Liver (tissue), 9 donors: Measurements from ENCODE around the gene KRT36. TPM values are rescaled to one million over a fixed set of nuclear protein-coding genes. Genes with fewer than 3 reads are reported as not detected.

Experiments used
- DNase-seq: peaks from one replicate; pipeline ENCODE4 v3.0.0-alpha.2; 2017; ENCODE audit warnings: low spot score
- H3K27ac ChIP-seq, 2 donors: one replicate each; pipeline ENCODE4 v1.7.0; 2013; ENCODE audit warnings: inconsistent platforms in 2 of 2, low read length in 2 of 2, control low read depth in 1 of 2, low read depth in 1 of 2, mild to moderate bottlenecking in 1 of 2
- H3K27me3 ChIP-seq, 4 donors: one replicate each; pipeline versions ENCODE4 v1.6.1 to v1.7.0; 2013; ENCODE audit warnings: low read length in 3 of 4, inconsistent platforms in 1 of 4, mild to moderate bottlenecking in 1 of 4, moderate library complexity in 1 of 4; ENCODE audit not compliant: control insufficient read depth in 4 of 4, insufficient read depth in 4 of 4
- H3K36me3 ChIP-seq, 4 donors: one replicate each; pipeline versions ENCODE4 v1.6.1 to v1.7.0; 2013; ENCODE audit warnings: low read length in 3 of 4, mild to moderate bottlenecking in 3 of 4, low read depth in 1 of 4, moderate library complexity in 1 of 4; ENCODE audit not compliant: control insufficient read depth in 4 of 4, insufficient read depth in 3 of 4
- H3K4me1 ChIP-seq, 4 donors: one replicate each; pipeline versions ENCODE4 v1.6.1 to v1.7.0; 2013; ENCODE audit warnings: low read length in 3 of 4, mild to moderate bottlenecking in 3 of 4, moderate library complexity in 1 of 4; ENCODE audit not compliant: control insufficient read depth in 4 of 4, insufficient read depth in 4 of 4
- H3K4me3 ChIP-seq, 3 donors: one replicate each; pipeline versions ENCODE4 v1.6.1 to v1.7.0; 2013; ENCODE audit warnings: low read length in 3 of 3, control low read depth in 1 of 3, low read depth in 1 of 3, mild to moderate bottlenecking in 1 of 3
- H3K9ac ChIP-seq, 2 donors: one replicate each; pipeline ENCODE4 v1.7.0; 2013; ENCODE audit warnings: low read length in 2 of 2, mild to moderate bottlenecking in 2 of 2, moderate library complexity in 2 of 2, control low read depth in 1 of 2, low read depth in 1 of 2
- H3K9me3 ChIP-seq, 4 donors: one replicate each; pipeline versions ENCODE4 v1.6.1 to v1.7.0; 2013; ENCODE audit warnings: low read length in 3 of 4; ENCODE audit not compliant: control insufficient read depth in 4 of 4
- ATF3 ChIP-seq: IDR thresholded peaks from 2 replicates; pipeline ENCODE4 v1.6.1; 2016; ENCODE audit warnings: antibody characterized with exemption
- CTCF ChIP-seq: fragments of 150-350 bp; IDR thresholded peaks from 2 replicates; pipeline ENCODE4 v1.5.1; 2017; ENCODE audit warnings: improper control_type of control experiment, low read depth, low read length; ENCODE audit not compliant: missing input control
- EGR1 ChIP-seq, 2 donors: IDR thresholded peaks; 2 replicates each; pipeline ENCODE4 v1.6.1; 2016 to 2018; ENCODE audit warnings: antibody characterized with exemption in 2 of 2, low read depth in 2 of 2
- FOXA1 ChIP-seq: IDR thresholded peaks from 2 replicates; pipeline ENCODE4 v1.6.1; 2016; ENCODE audit warnings: antibody characterized with exemption
- FOXA2 ChIP-seq: IDR thresholded peaks from 2 replicates; pipeline ENCODE4 v1.6.1; 2016; ENCODE audit warnings: antibody characterized with exemption
- GABPA ChIP-seq, 2 donors: IDR thresholded peaks in 1 of 2; conservative IDR thresholded peaks in 1 of 2; 2 replicates each; pipeline ENCODE4 v1.6.1; 2016; ENCODE audit warnings: antibody characterized with exemption in 2 of 2, mild to moderate bottlenecking in 1 of 2, moderate library complexity in 1 of 2
- HNF4A ChIP-seq, 2 donors: conservative IDR thresholded peaks; 2 replicates each; pipeline ENCODE4 v1.6.1; 2016; ENCODE audit warnings: antibody characterized with exemption in 2 of 2, mild to moderate bottlenecking in 2 of 2
- HNF4G ChIP-seq: IDR thresholded peaks from 2 replicates; pipeline ENCODE4 v1.6.1; 2016; ENCODE audit warnings: antibody characterized with exemption
- JUND ChIP-seq, 2 donors: IDR thresholded peaks; 2 replicates each; pipeline ENCODE4 v1.6.1; 2016; ENCODE audit warnings: antibody characterized with exemption in 2 of 2
- MAX ChIP-seq: IDR thresholded peaks from 2 replicates; pipeline ENCODE4 v1.6.1; 2016; ENCODE audit warnings: antibody characterized with exemption
- NR2F2 ChIP-seq: IDR thresholded peaks from 2 replicates; pipeline ENCODE4 v1.6.1; 2016; ENCODE audit warnings: antibody characterized with exemption
- RAD21 ChIP-seq, 2 donors: IDR thresholded peaks; 2 replicates each; pipeline ENCODE4 v1.6.1; 2016; ENCODE audit warnings: antibody characterized with exemption in 2 of 2, mild to moderate bottlenecking in 2 of 2
- REST ChIP-seq: IDR thresholded peaks from 2 replicates; pipeline ENCODE4 v1.6.1; 2016; ENCODE audit warnings: antibody characterized with exemption, mild to moderate bottlenecking
- RXRA ChIP-seq, 2 donors: IDR thresholded peaks; 2 replicates each; pipeline ENCODE4 v1.6.1; 2017 to 2018; ENCODE audit warnings: antibody characterized with exemption in 2 of 2, mild to moderate bottlenecking in 1 of 2
- SP1 ChIP-seq: IDR thresholded peaks from 2 replicates; pipeline ENCODE4 v1.6.1; 2018; ENCODE audit warnings: antibody characterized with exemption, mild to moderate bottlenecking
- TAF1 ChIP-seq: conservative IDR thresholded peaks from 2 replicates; pipeline ENCODE4 v1.6.1; 2016; ENCODE audit warnings: antibody characterized with exemption, mild to moderate bottlenecking
- YY1 ChIP-seq: IDR thresholded peaks from 2 replicates; pipeline ENCODE4 v1.6.1; 2016; ENCODE audit warnings: antibody characterized with exemption, mild to moderate bottlenecking
- ZBTB33 ChIP-seq: IDR thresholded peaks from 2 replicates; pipeline ENCODE4 v1.6.1; 2016; ENCODE audit warnings: antibody characterized with exemption
- WGBS: extraction: QIAGEN DNeasy Blood & Tissue Kit; methylation state at CpG from one replicate; pipeline ENCODE4 v1.1.7; 2013; 5-methylcytosine and 5-hydroxymethylcytosine counted together
- polyA plus RNA-seq, 2 donors: library from polyadenylated mRNA; stranded (reverse) in 1 of 2; unstranded in 1 of 2; fragments of 200-250 nt in 1 of 2; fragments of >200 nt in 1 of 2; fragmentation: Nextera tagmentation in 1 of 2; extraction: Ambion mirVana in 1 of 2; gene quantifications; one replicate each; pipeline versions ENCODE4 v1.2.1 to v1.2.3, GENCODE V29; 2013 to 2015
- total RNA-seq, 2 donors: library from RNA; depleted of rRNA; stranded (reverse); fragments of >200 nt; gene quantifications; one replicate each; pipeline ENCODE4 v1.2.3, GENCODE V29; 2014
- donor health status: healthy.
- donor health status: healthy.
- donor health status: healthy.
- donor health status: healthy.
- donor health status: healthy.

The KRT36 gene
- total and polyA plus RNA-seq, 4 donors, result 0.05 TPM; not detected in 3

- WGBS, result 80% methylated on average over 9 of the region's 9 CpGs
- no peaks in the 10 kb centered on the region for H3K36me3 ChIP-seq
- H3K4me3 ChIP-seq, result no peak overlapping the region
- peaks cover 0 to 8% (median 5%) of the 10 kb centered on the region in 4 donors for H3K27me3 ChIP-seq
- no peak for DNase-seq
- H3K4me1 ChIP-seq, result peaks cover 0 to 2% (median 1%) of the 10 kb centered on the region in 4 donors
- TF ChIP-seq CTCF (no peak), FOXA2 (no peak), HNF4G (no peak), GABPA (IDR thresholded peaks at IDR 0.05 in 1 of 2, conservative IDR thresholded peaks at IDR 0.05 in 1 of 2) (no peak), ATF3 (no peak), FOXA1 (no peak), RAD21 (IDR thresholded peaks at IDR 0.05) (no peak), MAX (no peak), TAF1 (no peak), EGR1 (IDR thresholded peaks at IDR 0.05; ENCODE audit: low read depth in 2 of 2) (no peak), JUND (IDR thresholded peaks at IDR 0.05) (no peak), NR2F2 (no peak), REST (no peak), RXRA (IDR thresholded peaks at IDR 0.05) (no peak)
- H3K9ac ChIP-seq, result no peak overlapping the region
- H3K27ac ChIP-seq, result no peak overlapping the region
- H3K9me3 ChIP-seq, result no peaks in the 10 kb centered on the region
These were observed 43.3 kb upstream of the KRT36 start for GRCh38 chr17:41532947-41533570.

GRCh38 chr17:41531993-41532392, 42.3 kb upstream of the KRT36 start:
- H3K9ac ChIP-seq, result no peak overlapping the region
- no peaks in the 10 kb centered on the region for H3K9me3 ChIP-seq
- no peak for DNase-seq
- TF ChIP-seq RXRA (IDR thresholded peaks at IDR 0.05) (no peak), GABPA (IDR thresholded peaks at IDR 0.05 in 1 of 2, conservative IDR thresholded peaks at IDR 0.05 in 1 of 2) (no peak), YY1 (no peak), MAX (no peak), SP1 (no peak), EGR1 (IDR thresholded peaks at IDR 0.05; ENCODE audit: low read depth in 2 of 2) (no peak), FOXA2 (no peak), ATF3 (no peak), ZBTB33 (no peak), NR2F2 (no peak), JUND (IDR thresholded peaks at IDR 0.05) (no peak), REST (no peak), RAD21 (IDR thresholded peaks at IDR 0.05) (no peak), HNF4A (conservative IDR thresholded peaks at IDR 0.05) (no peak), HNF4G (no peak)
- H3K36me3 ChIP-seq, result no peaks in the 10 kb centered on the region
- peaks cover 0 to 9% (median 6%) of the 10 kb centered on the region in 4 donors for H3K27me3 ChIP-seq
- peaks cover 0 to 10% (median 4%) of the 10 kb centered on the region in 4 donors for H3K4me1 ChIP-seq
- 55% methylated on average over 1 of the region's 1 CpG for WGBS
- no peak overlapping the region for H3K4me3 ChIP-seq
- H3K27ac ChIP-seq, result no peak overlapping the region
